Nephron (organoid): ENCODE data around the gene WDR20.

Experiments used
- H3K27ac Mint-ChIP-seq, 3 experiments: 2 replicates each; pipeline ENCODE4 v1.8.0; 2020; ENCODE audit warnings: mixed read lengths in 3 of 3, mild to moderate bottlenecking in 2 of 3, moderate library complexity in 1 of 3
- H3K27me3 Mint-ChIP-seq: 2 replicates; pipeline ENCODE4 v1.8.0; 2021; ENCODE audit warnings: low read depth, mild to moderate bottlenecking, moderate library complexity, mixed read lengths
- H3K36me3 Mint-ChIP-seq: 2 replicates; pipeline ENCODE4 v1.8.0; 2020; ENCODE audit warnings: low read depth, mixed read lengths
- H3K4me1 Mint-ChIP-seq: 2 replicates; pipeline ENCODE4 v1.8.0; 2020; ENCODE audit warnings: mixed read lengths
- H3K4me3 Mint-ChIP-seq, 3 experiments: 2 replicates each; pipeline ENCODE4 v1.8.0; 2020; ENCODE audit warnings: mild to moderate bottlenecking in 3 of 3, mixed read lengths in 3 of 3, moderate library complexity in 2 of 3
- H3K9me3 Mint-ChIP-seq: 2 replicates; pipeline ENCODE4 v1.8.0; 2020; ENCODE audit warnings: mixed read lengths
- CTCF ChIP-seq, 3 experiments: fragments of 200-600 bp; sonication (generic); IDR thresholded peaks; one replicate each; pipeline ENCODE4 v1.5.0; 2021; ENCODE audit warnings: antibody characterized with exemption in 3 of 3; ENCODE audit not compliant: unreplicated experiment in 3 of 3

WDR20 gene

GRCh38 chr14:102111101-102111500 lies 28.6 kb upstream of the WDR20 start:
- no peaks in the 10 kb centered on the region for H3K4me1 Mint-ChIP-seq
- H3K36me3 Mint-ChIP-seq = peaks cover 8% of the 10 kb centered on the region
- H3K4me3 Mint-ChIP-seq = no peak overlapping the region
- H3K27ac Mint-ChIP-seq = no peak overlapping the region
- H3K9me3 Mint-ChIP-seq = peaks cover 10% of the 10 kb centered on the region
- no peaks in the 10 kb centered on the region for H3K27me3 Mint-ChIP-seq
- TF ChIP-seq CTCF (IDR thresholded peaks at IDR 0.05; ENCODE audit: unreplicated experiment in 3 of 3) = no peak

- no peak for TF ChIP-seq CTCF (IDR thresholded peaks at IDR 0.05; ENCODE audit: unreplicated experiment in 3 of 3)
- H3K4me3 Mint-ChIP-seq = no peak overlapping the region
- H3K4me1 Mint-ChIP-seq = no peaks in the 10 kb centered on the region
- peaks cover 4% of the 10 kb centered on the region for H3K36me3 Mint-ChIP-seq
- H3K27ac Mint-ChIP-seq = no peak overlapping the region
- H3K9me3 Mint-ChIP-seq = peaks cover 3% of the 10 kb centered on the region
- H3K27me3 Mint-ChIP-seq = no peaks in the 10 kb centered on the region
Observed at GRCh38 chr14:102116361-102117180, 23.1 kb upstream of the WDR20 start.

GRCh38 chr14:102117852-102118251 lies 21.8 kb upstream of the WDR20 start:
- Mint-ChIP-seq H3K27ac (no peak overlapping the region), H3K9me3 (no peaks in the 10 kb centered on the region), H3K4me3 (no peak overlapping the region), H3K36me3 (no peaks in the 10 kb centered on the region), H3K27me3 (no peaks in the 10 kb centered on the region), H3K4me1 (no peaks in the 10 kb centered on the region)
- no peak for TF ChIP-seq CTCF (IDR thresholded peaks at IDR 0.05; ENCODE audit: unreplicated experiment in 3 of 3)

- TF ChIP-seq CTCF (IDR thresholded peaks at IDR 0.05; ENCODE audit: unreplicated experiment in 3 of 3) = no peak
- Mint-ChIP-seq H3K4me1 (peaks cover 5% of the 10 kb centered on the region), H3K9me3 (no peaks in the 10 kb centered on the region), H3K36me3 (no peaks in the 10 kb centered on the region), H3K4me3 (no peak overlapping the region), H3K27ac (no peak overlapping the region), H3K27me3 (no peaks in the 10 kb centered on the region)
Observed at GRCh38 chr14:102120888-102121287, 18.8 kb upstream of the WDR20 start.

- no peak for TF ChIP-seq CTCF (IDR thresholded peaks at IDR 0.05; ENCODE audit: unreplicated experiment in 3 of 3)
- H3K27ac Mint-ChIP-seq = no peak overlapping the region
- H3K36me3 Mint-ChIP-seq = no peaks in the 10 kb centered on the region
- H3K4me3 Mint-ChIP-seq = no peak overlapping the region
- H3K4me1 Mint-ChIP-seq = peaks cover 9% of the 10 kb centered on the region
- no peaks in the 10 kb centered on the region for H3K9me3 Mint-ChIP-seq
- no peaks in the 10 kb centered on the region for H3K27me3 Mint-ChIP-seq
Observed at GRCh38 chr14:102121567-102121966, 18.1 kb upstream of the WDR20 start.

GRCh38 chr14:102124419-102124818 lies 15.3 kb upstream of the WDR20 start:
- H3K9me3 Mint-ChIP-seq = no peaks in the 10 kb centered on the region
- H3K36me3 Mint-ChIP-seq = no peaks in the 10 kb centered on the region
- TF ChIP-seq CTCF (IDR thresholded peaks at IDR 0.05; ENCODE audit: unreplicated experiment in 3 of 3) = no peak
- no peak overlapping the region for H3K4me3 Mint-ChIP-seq
- H3K4me1 Mint-ChIP-seq = peaks cover 15% of the 10 kb centered on the region
- H3K27ac Mint-ChIP-seq = no peak overlapping the region
- H3K27me3 Mint-ChIP-seq = no peaks in the 10 kb centered on the region
